ENCODE data around the gene LZTR1.
"Not testable (repeated sequence)": the region's sequence is repeated elsewhere in the genome, so short reads cannot be mapped to it uniquely, and the experiment has no call there.

Gene LZTR1

DNA sequence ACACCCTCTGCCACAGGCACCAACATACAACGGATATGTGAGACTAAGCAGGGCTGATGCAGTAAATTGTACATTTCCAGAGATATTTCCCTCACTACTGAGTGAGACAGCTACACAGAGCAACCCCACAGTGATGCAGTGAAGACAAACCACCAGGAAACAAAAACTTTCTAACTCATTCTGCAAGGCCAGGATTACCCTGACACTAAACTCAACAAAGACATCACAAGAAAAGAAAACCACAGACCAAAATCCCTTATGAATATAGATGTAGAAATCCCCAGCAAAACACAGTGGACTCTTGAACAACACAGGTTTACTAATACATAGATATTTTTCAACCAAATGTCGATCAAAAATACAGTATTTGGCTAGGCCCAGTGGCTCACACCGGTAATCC lies 51.8 kb downstream of the LZTR1 start:
- DNase-seq (ENCODE audit: low read depth), result no peak

DNA sequence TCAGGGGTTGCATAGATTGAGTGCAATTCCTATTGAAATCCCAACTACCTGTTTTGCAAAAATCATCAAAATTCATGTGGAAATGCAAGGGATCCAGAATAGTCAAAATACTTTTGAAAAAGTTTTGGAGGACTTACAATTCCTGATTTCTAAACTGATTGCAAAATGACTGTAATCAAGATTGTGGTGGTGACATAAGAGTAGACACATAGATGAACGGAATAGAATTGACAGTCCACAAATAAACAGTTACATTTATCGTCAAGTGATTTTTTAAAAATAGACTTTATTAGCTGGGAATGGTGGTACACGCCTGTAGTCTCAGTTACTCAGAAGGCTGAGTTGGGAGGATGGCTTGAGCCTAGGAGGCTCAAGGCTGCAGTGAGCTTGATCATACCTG lies 52.9 kb downstream of the LZTR1 start:
- DNase-seq (ENCODE audit: low read depth), result no peak

DNA sequence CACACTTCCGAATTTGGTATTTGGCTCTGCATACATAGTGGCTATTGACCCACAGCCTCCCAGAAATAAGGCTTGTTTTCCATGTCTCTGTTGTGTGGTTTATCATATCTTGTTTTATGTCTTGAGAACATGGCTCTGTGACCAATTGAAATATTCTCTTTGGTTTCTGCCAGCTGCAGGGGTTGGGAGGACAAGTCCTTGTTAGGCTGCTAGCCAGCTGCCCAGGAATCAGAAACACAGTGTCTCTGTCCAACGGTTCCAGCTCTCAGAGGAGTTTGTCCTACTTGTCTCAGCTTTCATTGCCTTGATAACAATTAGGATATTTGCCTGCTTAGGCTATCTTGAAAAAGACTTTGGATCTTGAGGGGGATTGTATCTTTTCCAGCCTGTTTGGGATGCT lies 56.3 kb downstream of the LZTR1 start:
- no peak for DNase-seq (ENCODE audit: low read depth)

DNA sequence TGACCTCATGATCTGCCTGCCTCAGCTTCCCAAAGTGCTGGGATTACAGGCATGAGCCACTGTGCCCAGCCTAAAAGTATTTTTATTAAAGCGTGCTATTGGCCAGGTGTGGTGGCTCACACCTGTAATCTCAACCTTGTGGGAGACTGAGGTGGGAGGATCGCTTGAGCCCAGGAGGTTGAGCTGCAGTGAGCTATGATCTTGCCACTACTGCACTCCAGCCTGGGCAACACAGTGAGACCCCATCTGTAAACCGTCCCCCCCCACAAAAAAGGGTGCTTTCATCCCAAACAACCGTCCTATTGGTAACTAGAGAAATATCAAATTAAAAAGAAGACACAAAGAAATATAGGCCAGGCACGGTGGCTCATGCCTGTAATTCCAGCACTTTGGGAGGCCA lies 57.1 kb downstream of the LZTR1 start:
- not testable (repeated sequence) for DNase-seq (ENCODE audit: low read depth)

DNA sequence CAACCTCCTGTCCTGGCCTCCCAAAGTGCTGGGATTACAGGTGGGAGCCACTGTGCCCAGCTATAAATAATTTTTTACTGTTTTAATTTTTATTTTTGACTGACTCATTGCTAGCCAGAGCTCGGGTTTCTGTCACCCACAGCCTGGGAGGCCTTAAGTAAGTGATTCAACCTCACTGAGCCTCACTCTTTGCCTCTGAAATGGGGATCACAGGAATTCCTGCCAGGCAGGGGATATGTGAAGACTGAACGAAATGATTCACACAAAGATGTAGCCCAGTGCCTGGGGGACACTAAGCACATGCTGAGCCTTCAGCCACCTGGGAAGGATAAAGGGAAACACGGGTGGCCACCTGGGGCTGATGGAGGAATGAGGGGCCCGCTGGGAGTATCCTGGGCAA lies 59.8 kb downstream of the LZTR1 start:
- DNase-seq (ENCODE audit: low read depth), result no peak

DNA sequence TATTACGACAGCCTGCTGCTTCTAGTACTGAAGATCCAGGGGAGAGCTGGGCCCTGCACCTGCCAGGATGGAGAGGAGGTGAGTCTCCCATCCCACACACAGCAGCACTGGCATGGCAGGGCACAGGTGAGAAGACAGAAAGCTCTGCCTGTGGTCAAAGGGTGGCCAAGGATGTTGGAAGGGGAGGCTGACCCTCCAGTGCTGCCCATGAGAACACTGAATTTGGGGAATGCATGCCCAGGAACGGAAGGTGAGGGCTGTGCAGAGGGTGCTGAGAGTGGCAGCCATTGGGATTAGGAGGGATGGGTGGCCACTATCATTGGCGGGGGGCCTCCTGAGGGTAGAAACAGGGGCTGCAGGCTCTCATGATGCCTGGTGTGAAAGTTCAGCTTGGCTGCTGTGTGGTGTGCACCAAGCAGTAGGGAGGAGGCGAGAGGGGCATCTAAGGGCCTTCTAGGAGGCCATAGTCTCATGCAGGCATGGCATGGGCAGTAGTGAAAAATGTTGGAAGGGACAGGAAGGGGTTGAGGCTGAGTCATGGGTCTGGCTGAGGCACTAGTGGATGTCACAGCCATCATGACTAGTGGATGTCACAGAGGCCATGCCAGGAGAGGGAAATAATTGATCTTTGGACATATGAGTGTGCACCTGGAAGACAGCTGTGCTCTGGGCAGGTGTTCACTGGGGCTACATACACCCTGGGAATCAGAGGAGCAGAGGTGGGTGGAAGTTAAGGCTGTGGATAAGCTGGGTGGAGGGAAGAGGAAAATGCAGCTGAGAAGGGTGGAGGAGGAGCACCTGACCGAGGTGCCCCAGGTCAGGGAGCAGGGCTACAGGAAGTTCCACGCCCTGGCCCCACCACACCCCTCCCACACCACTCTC lies 61.1 kb downstream of the LZTR1 start:
- no peak for DNase-seq (ENCODE audit: low read depth)

DNA sequence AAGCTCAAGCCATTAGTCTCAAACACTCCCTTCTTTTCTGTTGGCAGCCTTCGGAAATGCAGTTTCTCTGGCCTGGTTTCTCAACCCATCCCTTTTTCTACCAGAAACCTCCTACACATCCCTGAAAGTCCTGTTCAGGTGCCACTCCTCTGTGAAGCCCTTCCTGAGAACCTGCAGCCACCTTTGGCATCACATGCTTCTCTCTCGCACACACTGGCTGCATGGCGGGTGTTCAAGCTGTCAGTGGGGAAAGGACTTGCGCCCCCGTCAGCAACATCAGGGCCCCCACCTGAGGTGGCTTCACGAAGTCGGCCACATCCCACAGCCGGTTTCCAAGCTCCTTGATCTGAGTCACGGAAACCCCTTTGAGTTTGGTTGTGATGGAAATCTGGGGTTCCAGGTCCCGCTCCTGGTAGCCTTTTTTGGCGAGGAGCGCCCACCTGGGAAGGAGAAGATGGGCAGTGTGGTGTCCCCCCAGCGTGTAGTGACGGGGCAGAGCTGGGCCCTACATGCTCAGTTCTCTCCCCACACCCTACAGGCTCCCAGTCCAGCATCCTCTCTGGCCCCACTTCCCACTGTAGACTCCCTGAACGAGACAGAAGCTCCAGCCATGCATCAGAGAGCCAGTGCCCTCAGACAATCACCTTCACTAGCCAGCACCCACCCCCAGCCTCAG lies 61.9 kb downstream of the LZTR1 start:
- DNase-seq (ENCODE audit: low read depth), result no peak

DNA sequence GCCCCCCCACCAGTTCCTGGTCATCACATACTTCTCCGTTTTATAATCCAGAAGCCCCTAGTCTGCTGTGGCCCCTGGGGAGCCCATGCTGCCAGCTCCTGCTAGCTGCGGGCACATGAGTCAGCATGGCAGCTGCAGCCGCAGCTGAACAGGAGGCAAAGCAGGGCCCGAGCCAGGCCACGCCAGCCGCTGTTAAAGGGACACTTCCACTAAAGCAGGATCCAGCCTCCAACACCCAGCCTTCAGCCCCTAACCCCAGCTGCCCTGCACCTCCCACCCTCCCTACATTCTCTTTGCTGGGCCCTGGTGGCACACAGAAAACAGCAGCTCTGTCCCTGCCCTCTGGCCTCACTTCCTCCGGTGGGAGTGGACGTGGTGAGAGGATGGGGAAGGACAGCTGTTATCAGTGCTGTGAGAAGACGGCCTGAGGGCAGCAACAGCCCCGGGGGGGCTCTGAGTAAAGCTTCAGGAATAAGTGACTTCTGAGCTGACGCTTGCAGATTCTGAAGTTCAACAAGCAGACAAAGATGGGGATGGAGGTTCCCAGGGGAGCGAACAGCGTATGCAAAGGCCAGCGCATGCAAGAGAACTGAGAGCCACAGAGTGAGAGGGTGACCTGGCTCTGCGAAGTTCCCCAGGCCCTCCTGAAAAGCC lies 63.0 kb downstream of the LZTR1 start:
- no peak for DNase-seq (ENCODE audit: low read depth)

DNA sequence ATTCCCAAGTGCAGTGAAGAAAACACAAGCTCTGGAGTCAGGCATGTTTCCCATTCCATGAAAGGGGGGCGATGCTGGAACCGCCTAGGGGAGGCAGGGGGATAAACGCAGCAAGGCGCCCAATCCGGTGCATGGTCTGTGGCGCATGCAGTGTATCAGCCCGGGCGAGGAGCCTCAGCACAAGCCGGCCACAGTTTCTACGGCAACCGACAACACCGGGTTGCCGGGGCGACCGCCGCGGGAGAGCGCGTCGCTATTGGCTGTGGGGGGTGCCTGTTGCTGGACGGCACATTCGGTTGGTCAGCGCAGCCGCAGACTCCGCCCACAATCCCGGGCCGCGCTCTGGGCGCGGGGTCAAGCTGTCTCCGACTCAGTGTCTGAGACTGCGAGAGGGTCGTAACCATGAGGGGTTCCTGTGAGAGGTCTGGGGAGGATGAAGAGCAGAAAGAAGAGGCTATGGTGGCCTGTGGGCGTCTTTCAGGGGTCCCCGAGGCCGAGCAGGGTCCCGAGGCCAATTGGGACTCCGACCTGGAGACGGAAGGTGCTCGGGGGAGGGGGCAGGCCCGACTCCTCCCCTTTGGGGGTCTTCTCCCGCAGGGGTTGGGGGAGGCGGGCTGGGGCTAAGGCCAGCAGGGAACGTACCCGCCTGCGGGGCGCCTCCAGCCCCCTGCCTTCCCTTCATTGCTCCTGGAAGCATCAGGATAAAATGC lies 63.6 kb downstream of the LZTR1 start, which contains the start of gene LRRC74B:
Gene LRRC74B, plus strand, starts transcription at position 362 of the 710 bp plus-strand sequence. Its CDS starts 41 bp downstream, at position 403.
- DNase-seq (ENCODE audit: low read depth), result peak; percentile 57

DNA sequence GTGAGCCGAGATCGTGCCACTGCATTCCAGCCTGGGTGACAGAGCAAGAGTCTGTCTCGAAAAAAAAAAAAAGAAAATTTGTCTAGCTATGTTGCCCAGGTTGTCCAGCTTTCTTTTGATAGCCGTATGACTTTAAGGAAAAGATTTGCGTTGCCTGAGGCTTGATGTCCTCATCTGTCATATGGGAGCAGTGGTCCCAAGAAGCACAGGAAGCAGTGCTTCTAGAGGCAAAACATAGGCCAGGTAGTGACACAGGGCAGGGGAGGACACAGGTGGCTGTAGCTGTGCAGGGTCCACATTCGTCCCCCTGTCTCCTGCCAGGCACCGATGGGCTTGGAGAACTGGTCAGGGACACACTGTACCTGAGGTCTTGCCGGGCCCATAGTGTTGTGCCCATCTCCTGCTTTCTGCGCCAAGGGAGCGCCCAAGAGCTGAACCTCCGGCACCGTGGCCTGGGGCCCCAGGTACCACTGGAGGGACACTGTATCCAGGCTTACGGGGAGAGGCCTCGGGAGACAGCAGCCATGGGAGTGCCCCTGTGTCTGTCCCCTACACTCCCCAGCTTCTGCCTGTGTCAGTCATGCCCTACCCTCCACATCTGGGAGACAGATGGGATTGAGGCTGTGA lies 65.1 kb downstream of the LZTR1 start:
- no peak for DNase-seq (ENCODE audit: low read depth)

DNA sequence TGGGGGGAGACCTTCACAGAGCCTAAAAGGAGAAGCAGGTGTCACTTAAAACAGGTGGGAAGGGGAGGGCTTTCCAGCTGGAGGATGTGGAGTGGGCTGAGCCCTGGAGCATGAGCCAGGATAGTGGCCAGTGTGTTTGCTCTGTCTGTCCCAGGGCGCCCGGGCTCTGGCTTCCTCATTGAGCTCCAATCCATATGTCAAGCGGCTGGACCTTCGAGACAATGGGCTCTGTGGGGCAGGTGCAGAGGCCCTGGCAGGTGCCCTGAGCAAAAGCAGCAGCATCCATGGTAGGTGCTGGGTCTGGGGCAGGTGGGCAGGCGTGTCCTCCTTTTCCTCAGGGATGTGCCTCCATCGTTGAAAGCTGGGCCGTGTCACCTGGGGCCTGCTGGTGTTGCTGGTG lies 65.6 kb downstream of the LZTR1 start:
- no peak for DNase-seq (ENCODE audit: low read depth)

DNA sequence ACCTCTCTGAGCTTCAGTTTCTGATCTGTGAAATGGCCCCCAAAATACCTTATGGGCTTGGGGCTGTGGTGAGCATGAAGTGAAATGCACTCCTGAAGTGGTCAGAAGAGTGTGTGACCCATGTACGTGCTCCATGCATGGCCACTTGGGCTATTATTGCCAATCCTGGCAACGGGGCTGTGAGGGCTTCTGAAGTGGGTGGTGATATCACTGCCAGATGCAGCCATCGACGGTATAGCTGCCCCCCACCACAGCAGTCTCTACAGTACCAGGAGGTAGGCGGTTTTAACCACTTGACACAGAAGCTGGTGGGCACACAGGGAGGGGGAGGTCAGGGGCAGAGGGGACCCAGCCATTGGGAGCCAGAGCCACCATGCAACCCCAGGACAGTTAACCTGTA lies 66.4 kb downstream of the LZTR1 start:
- DNase-seq (ENCODE audit: low read depth), result not testable (repeated sequence)

All from stimulated activated CD8-positive, alpha-beta memory T cell treated with anti-CD3 and anti-CD28 coated beads, Interleukin-7, amount 100 ng/mL, for 24 hours (primary cell).